ENCODE measurements around the gene TMEM135. TPM values are rescaled to one million over a fixed set of nuclear protein-coding genes. Genes with fewer than 3 reads are reported as not detected.
A peak's percentile ranks its signal among the peaks of the same experiment; 100 is the strongest.

Gene TMEM135
- total RNA-seq, 1 experiment from 2014 or later: 95.2 TPM

DNA sequence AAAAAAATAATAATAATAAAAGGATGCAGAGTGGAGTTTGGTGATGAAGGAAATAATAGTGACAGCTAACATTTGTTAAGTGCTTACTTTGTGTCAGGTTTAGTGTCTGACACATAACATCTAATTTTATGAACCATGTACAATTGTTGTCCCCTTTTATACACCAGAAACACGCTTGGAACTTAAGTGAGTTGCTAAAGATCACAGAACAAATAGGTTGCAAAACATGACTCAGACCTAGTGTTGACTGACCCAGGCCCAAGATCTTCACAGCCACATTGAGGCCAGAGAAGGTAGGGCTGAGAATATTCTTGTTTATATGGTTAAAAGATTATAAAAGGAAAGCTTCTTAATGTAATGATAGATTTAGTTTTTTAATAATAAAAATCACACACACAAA lies 25.6 kb upstream of the TMEM135 start:
- H3K4me3 Mint-ChIP-seq (ENCODE audit: unreplicated experiment): no peak overlapping the region
- no peaks in the 10 kb centered on the region for H3K36me3 ChIP-seq (ENCODE audit: control insufficient read depth, insufficient read depth, low read length)
- BruUV-seq (replicated peaks): no TSS peak
- no peaks in the 10 kb centered on the region for H3K27me3 Mint-ChIP-seq (ENCODE audit: insufficient read depth, unreplicated experiment)
- H3K4me1 ChIP-seq: peaks cover 11% of the 10 kb centered on the region
- POLR2A ChIA-PET: interaction anchor here (1.1 kb wide), 1 partner anchor 26 kb away, joined by 3 read pairs; the partner anchor contains the start of gene TMEM135
- no peak overlapping the region for H3K4me3 ChIP-seq (ENCODE audit: low read depth, low read length)
- peaks cover 34% of the 10 kb centered on the region for H3K4me1 Mint-ChIP-seq (ENCODE audit: low read depth, unreplicated experiment)
- no peaks in the 10 kb centered on the region for H3K36me3 Mint-ChIP-seq (ENCODE audit: insufficient read depth, unreplicated experiment)
- no peak overlapping the region for H3K27ac Mint-ChIP-seq (ENCODE audit: unreplicated experiment)
- CTCF ChIA-PET: interaction anchor here (1.6 kb wide), 1 partner anchor 26 kb away, joined by 4 read pairs; the partner anchor contains the start of gene TMEM135
- TF ChIP-seq, protein P1, sequence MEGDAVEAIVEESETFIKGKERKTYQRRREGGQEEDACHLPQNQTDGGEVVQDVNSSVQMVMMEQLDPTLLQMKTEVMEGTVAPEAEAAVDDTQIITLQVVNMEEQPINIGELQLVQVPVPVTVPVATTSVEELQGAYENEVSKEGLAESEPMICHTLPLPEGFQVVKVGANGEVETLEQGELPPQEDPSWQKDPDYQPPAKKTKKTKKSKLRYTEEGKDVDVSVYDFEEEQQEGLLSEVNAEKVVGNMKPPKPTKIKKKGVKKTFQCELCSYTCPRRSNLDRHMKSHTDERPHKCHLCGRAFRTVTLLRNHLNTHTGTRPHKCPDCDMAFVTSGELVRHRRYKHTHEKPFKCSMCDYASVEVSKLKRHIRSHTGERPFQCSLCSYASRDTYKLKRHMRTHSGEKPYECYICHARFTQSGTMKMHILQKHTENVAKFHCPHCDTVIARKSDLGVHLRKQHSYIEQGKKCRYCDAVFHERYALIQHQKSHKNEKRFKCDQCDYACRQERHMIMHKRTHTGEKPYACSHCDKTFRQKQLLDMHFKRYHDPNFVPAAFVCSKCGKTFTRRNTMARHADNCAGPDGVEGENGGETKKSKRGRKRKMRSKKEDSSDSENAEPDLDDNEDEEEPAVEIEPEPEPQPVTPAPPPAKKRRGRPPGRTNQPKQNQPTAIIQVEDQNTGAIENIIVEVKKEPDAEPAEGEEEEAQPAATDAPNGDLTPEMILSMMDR (IDR thresholded peaks at IDR 0.05; ENCODE audit: insufficient read depth in 1 of 2, low read depth in 1 of 2, low read length in 1 of 2, severe bottlenecking in 1 of 2, unreplicated experiment in 1 of 2): no peak
- no peaks in the 10 kb centered on the region for H3K27me3 ChIP-seq (replicated peaks; ENCODE audit: control insufficient read depth, insufficient read depth, low read length)
- intact Hi-C loops (cut with micrococcal nuclease; ENCODE audit: unreplicated experiment): no loop called here
- H3K9me3 Mint-ChIP-seq (ENCODE audit: unreplicated experiment): no peaks in the 10 kb centered on the region
- H3K9me3 ChIP-seq: no peaks in the 10 kb centered on the region
- DNase-seq: no peak

DNA sequence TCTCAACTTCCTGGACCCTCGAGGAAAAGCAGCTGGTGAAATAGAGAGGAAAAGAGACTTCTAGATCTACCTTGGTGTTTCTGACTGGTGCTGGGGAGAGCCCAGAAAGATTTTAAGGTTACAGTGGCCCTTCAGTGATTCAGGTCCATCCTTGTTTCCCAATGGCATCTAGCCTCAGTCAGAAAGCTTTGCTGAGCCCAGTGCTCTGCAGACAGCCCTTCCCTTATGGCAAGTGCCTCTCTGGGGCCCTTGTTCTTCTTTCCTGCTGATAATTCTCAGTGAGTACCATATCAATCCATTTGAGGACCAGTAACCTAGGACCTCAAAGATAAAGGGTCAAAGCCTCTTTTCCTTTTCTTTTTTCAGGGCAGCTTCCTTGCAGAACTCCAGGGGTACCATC lies 25.1 kb upstream of the TMEM135 start:
- POLR2A ChIA-PET: interaction anchor here (1.1 kb wide), 1 partner anchor 25 kb away, joined by 3 read pairs; the partner anchor contains the start of gene TMEM135
- intact Hi-C loops (cut with micrococcal nuclease; ENCODE audit: unreplicated experiment): no loop called here
- H3K4me1 Mint-ChIP-seq (ENCODE audit: low read depth, unreplicated experiment): peaks cover 30% of the 10 kb centered on the region

GRCh38 chr11:87013912-87014825 lies 23.6 kb upstream of the TMEM135 start:
- no peak overlapping the region for H3K27ac Mint-ChIP-seq (ENCODE audit: unreplicated experiment)
- TF ChIP-seq, protein P1 (IDR thresholded peaks at IDR 0.05; ENCODE audit: insufficient read depth in 1 of 2, low read depth in 1 of 2, low read length in 1 of 2, severe bottlenecking in 1 of 2, unreplicated experiment in 1 of 2): no peak
- BruUV-seq (replicated peaks): no TSS peak
- DNase-seq: no peak
- Histone ChIP-seq H3K4me3 (ENCODE audit: low read depth, low read length) (no peak overlapping the region), H3K36me3 (ENCODE audit: control insufficient read depth, insufficient read depth, low read length) (no peaks in the 10 kb centered on the region), H3K9me3 (no peaks in the 10 kb centered on the region), H3K27me3 (replicated peaks; ENCODE audit: control insufficient read depth, insufficient read depth, low read length) (no peaks in the 10 kb centered on the region), H3K4me1 (peaks cover 15% of the 10 kb centered on the region)
- POLR2A ChIA-PET: interaction anchor here (0.6 to 0.8 kb wide), 2 partner anchors 58 to 1226 kb away, joined by 3 read pairs; no protein-coding TSS in a partner anchor
- CTCF ChIA-PET: no interaction called here
- intact Hi-C loops (cut with micrococcal nuclease; ENCODE audit: unreplicated experiment): no loop called here
- H3K4me3 Mint-ChIP-seq (ENCODE audit: unreplicated experiment): no peak overlapping the region
- peaks cover 27% of the 10 kb centered on the region for H3K4me1 Mint-ChIP-seq (ENCODE audit: low read depth, unreplicated experiment)
- no peaks in the 10 kb centered on the region for H3K9me3 Mint-ChIP-seq (ENCODE audit: unreplicated experiment)
- no peaks in the 10 kb centered on the region for H3K27me3 Mint-ChIP-seq (ENCODE audit: insufficient read depth, unreplicated experiment)
- H3K36me3 Mint-ChIP-seq (ENCODE audit: insufficient read depth, unreplicated experiment): no peaks in the 10 kb centered on the region

More for the DNA sequence above, 25.1 kb upstream of the TMEM135 start:
- Mint-ChIP-seq H3K27ac (ENCODE audit: unreplicated experiment) (peak overlapping the region; percentile 18), H3K36me3 (ENCODE audit: insufficient read depth, unreplicated experiment) (no peaks in the 10 kb centered on the region), H3K27me3 (ENCODE audit: insufficient read depth, unreplicated experiment) (no peaks in the 10 kb centered on the region), H3K9me3 (ENCODE audit: unreplicated experiment) (no peaks in the 10 kb centered on the region), H3K4me3 (ENCODE audit: unreplicated experiment) (no peak overlapping the region)
- Histone ChIP-seq H3K4me3 (ENCODE audit: low read depth, low read length) (no peak overlapping the region), H3K4me1 (peaks cover 15% of the 10 kb centered on the region), H3K36me3 (ENCODE audit: control insufficient read depth, insufficient read depth, low read length) (no peaks in the 10 kb centered on the region), H3K27me3 (replicated peaks; ENCODE audit: control insufficient read depth, insufficient read depth, low read length) (no peaks in the 10 kb centered on the region), H3K9me3 (no peaks in the 10 kb centered on the region)
- DNase-seq: no peak
- no TSS peak for BruUV-seq (replicated peaks)
- TF ChIP-seq, protein P1 (IDR thresholded peaks at IDR 0.05; ENCODE audit: insufficient read depth in 1 of 2, low read depth in 1 of 2, low read length in 1 of 2, severe bottlenecking in 1 of 2, unreplicated experiment in 1 of 2): no peak
- CTCF ChIA-PET: interaction anchor here (1.6 kb wide), 1 partner anchor 25 kb away, joined by 4 read pairs; the partner anchor contains the start of gene TMEM135
